ENCODE data around the gene PIGP. TPM values are rescaled to one million over a fixed set of nuclear protein-coding genes. Genes with fewer than 3 reads are reported as not detected.

The PIGP gene
- total and polyA plus RNA-seq, 9 of the 15 experiments (the other 6 are each of a cell fraction or from before 2014, with no cell fraction given): 18.3 to 122 (median 35.6) TPM

DNA sequence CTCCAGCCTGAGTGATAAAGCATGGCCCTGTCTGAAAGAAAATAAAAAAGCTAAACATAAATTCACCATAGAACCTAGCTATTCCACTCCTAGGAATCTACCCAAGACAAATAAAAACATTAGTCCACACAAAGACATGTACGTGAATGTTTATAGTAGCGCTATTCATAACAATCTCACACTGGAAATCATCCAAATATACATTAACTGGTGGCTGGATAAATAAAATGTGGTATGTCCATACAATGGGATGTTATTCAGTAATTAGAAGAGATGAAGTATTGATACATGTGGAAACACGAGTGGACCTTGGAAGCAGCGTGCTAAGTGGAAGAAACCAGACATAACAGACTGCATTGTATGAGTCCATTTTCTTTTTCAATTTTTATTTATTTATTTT, 36.7 kb downstream of the PIGP start:
- TF ChIP-seq ILK (tag; IDR thresholded peaks at IDR 0.05; ENCODE audit: borderline replicate concordance, low read depth): no peak
- no peak for TF ChIP-seq ZNF586 (CRISPR knock-in tag; conservative IDR thresholded peaks at IDR 0.05)
- TF ChIP-seq NFXL1 (CRISPR knock-in tag; IDR thresholded peaks at IDR 0.05): no peak
- no peak for TF ChIP-seq ZKSCAN3 (CRISPR knock-in tag; IDR thresholded peaks at IDR 0.05)
- no peak for TF ChIP-seq HNRNPH1 (optimal IDR thresholded peaks at IDR 0.05; ENCODE audit: low read depth, low read length)
- TF ChIP-seq SMAD1 (IDR thresholded peaks at IDR 0.05; ENCODE audit: low read depth, low read length, partially characterized antibody): no peak
- no peak for TF ChIP-seq SRF (CRISPR knock-in tag; IDR thresholded peaks at IDR 0.05)
- TF ChIP-seq SUPT5H (IDR thresholded peaks at IDR 0.05): no peak
- TF ChIP-seq U2AF1 (optimal IDR thresholded peaks at IDR 0.05; ENCODE audit: low read depth, low read length): no peak
- no peak for TF ChIP-seq TBP (optimal IDR thresholded peaks at IDR 0.05; ENCODE audit: low read depth, low read length)
- no peak for TF ChIP-seq TAF15 (IDR thresholded peaks at IDR 0.05; ENCODE audit: low read depth, low read length)
- TF ChIP-seq PCBP1 (IDR thresholded peaks at IDR 0.05; ENCODE audit: low read depth, low read length, poor library complexity, severe bottlenecking): no peak
- TF ChIP-seq TFAP4 (CRISPR knock-in tag; IDR thresholded peaks at IDR 0.05; ENCODE audit: borderline replicate concordance): no peak
- no peak for TF ChIP-seq TAF1 (IDR thresholded peaks at IDR 0.05; ENCODE audit: control insufficient read depth, extremely low read depth, insufficient read depth, low read length, severe bottlenecking)
- no peak for TF ChIP-seq RHOXF2B (CRISPR knock-in tag; conservative IDR thresholded peaks at IDR 0.05)
- no peak for TF ChIP-seq EP400 (IDR thresholded peaks at IDR 0.05)
- TF ChIP-seq ATF1 (CRISPR knock-in tag; IDR thresholded peaks at IDR 0.05): no peak
- TF ChIP-seq ATF1 (tag; IDR thresholded peaks at IDR 0.05): no peak
- no peak for TF ChIP-seq ILF3 (IDR thresholded peaks at IDR 0.05; ENCODE audit: borderline replicate concordance)
- Histone ChIP-seq H3K36me3 (ENCODE audit: control insufficient read depth, insufficient read depth, low read length) (no peaks in the 10 kb centered on the region), H3K4me1 (replicated peaks in 1 of 2; ENCODE audit: control insufficient read depth in 2 of 2, insufficient read depth in 2 of 2, low read length in 2 of 2) (no peaks in the 10 kb centered on the region), H3K27ac (ENCODE audit: extremely low read depth, low read depth, low read length) (no peak overlapping the region), H3K4me2 (ENCODE audit: insufficient read depth, low read length) (no peak overlapping the region), H3K9me1 (ENCODE audit: control insufficient read depth, insufficient read depth, low read length) (no peaks in the 10 kb centered on the region), H3K9ac (ENCODE audit: insufficient read depth in 1 of 2, low read depth in 2 of 2, low read length in 2 of 2) (no peak overlapping the region), H3K79me2 (ENCODE audit: control insufficient read depth, insufficient read depth, low read length) (no peaks in the 10 kb centered on the region), H3K27me3 (ENCODE audit: control insufficient read depth in 2 of 2, insufficient read depth in 2 of 2, low read length in 2 of 2) (no peaks in the 10 kb centered on the region), H3K9me3 (replicated peaks; ENCODE audit: control insufficient read depth, insufficient read depth, low read depth, low read length) (no peaks in the 10 kb centered on the region), H4K20me1 (replicated peaks; ENCODE audit: control insufficient read depth, insufficient read depth, low read length) (no peaks in the 10 kb centered on the region), H3K4me3 (no peak overlapping the region), H2AFZ (ENCODE audit: low read depth, low read length) (no peak overlapping the region)
- BruUV-seq (replicated peaks): no TSS peak
- 28% methylated on average over 4 of the region's 4 CpGs for WGBS (ENCODE audit: insufficient coverage, low coverage, missing lambda C conversion rate)
- CTCF ChIA-PET (ENCODE audit: low intra/inter-chr PET ratio): no interaction called here
- intact Hi-C loops (cut with micrococcal nuclease) (no loop called here), in situ Hi-C loops (cut with MboI) (no loop called here)
- FAIRE-seq (no peak), ATAC-seq (no peak), DNase-seq (ENCODE audit: extremely low read depth in 1 of 4, low spot score in 3 of 4) (no peak)
- POLR2A ChIA-PET: interaction anchor here (0.5 kb wide), 1 partner anchor 28 kb away, joined by 4 read pairs; no protein-coding TSS in a partner anchor

Data from K562 (cell line).